HUES64 (cell line): ENCODE data around the gene MYBBP1A.

Experiments
- H3K27ac ChIP-seq: 2 replicates; pipeline ENCODE4 v1.7.0; 2013; ENCODE audit warnings: low read depth, low read length, inconsistent platforms
- H3K27me3 ChIP-seq: 2 replicates; pipeline ENCODE4 v1.6.1; 2013; ENCODE audit warnings: mild to moderate bottlenecking, low read length; ENCODE audit not compliant: insufficient read depth
- H3K36me3 ChIP-seq: 2 replicates; pipeline ENCODE4 v1.6.1; 2013; ENCODE audit warnings: mild to moderate bottlenecking, low read length; ENCODE audit not compliant: insufficient read depth
- H3K4me1 ChIP-seq: 2 replicates; pipeline ENCODE4 v1.6.1; 2013; ENCODE audit warnings: mild to moderate bottlenecking, low read length, moderate library complexity; ENCODE audit not compliant: insufficient read depth
- H3K4me3 ChIP-seq: 2 replicates; pipeline ENCODE4 v1.5.1; 2013; ENCODE audit warnings: mild to moderate bottlenecking, low read length, moderate library complexity
- H3K9ac ChIP-seq: 2 replicates; pipeline ENCODE4 v1.6.1; 2013; ENCODE audit warnings: mild to moderate bottlenecking, low read depth, low read length
- H3K9me3 ChIP-seq: 2 replicates; pipeline ENCODE4 v1.6.1; 2013; ENCODE audit warnings: low read depth, low read length; ENCODE audit not compliant: insufficient read depth
- WGBS: fragments of 150-250, 120-280 bp; methylation state at CpG from one replicate; pipeline ENCODE4 v1.1.7; 2013; ENCODE audit warnings: missing lambda C conversion rate; 5-methylcytosine and 5-hydroxymethylcytosine counted together

Gene MYBBP1A

GRCh38 chr17:4504188-4504587 lies 51.0 kb downstream of the MYBBP1A start:
- H3K4me1 ChIP-seq: no peaks in the 10 kb centered on the region
- H3K27ac ChIP-seq: no peak overlapping the region
- no peaks in the 10 kb centered on the region for H3K36me3 ChIP-seq
- H3K9me3 ChIP-seq: no peaks in the 10 kb centered on the region
- no peak overlapping the region for H3K4me3 ChIP-seq
- no peak overlapping the region for H3K9ac ChIP-seq
- H3K27me3 ChIP-seq: peaks cover 26% of the 10 kb centered on the region
- 83% methylated on average over 5 of the region's 5 CpGs for WGBS

- 96% methylated on average over 4 of the region's 4 CpGs for WGBS
- peaks cover 29% of the 10 kb centered on the region for H3K27me3 ChIP-seq
- H3K27ac ChIP-seq: no peak overlapping the region
- H3K9me3 ChIP-seq: no peaks in the 10 kb centered on the region
- H3K36me3 ChIP-seq: no peaks in the 10 kb centered on the region
- no peaks in the 10 kb centered on the region for H3K4me1 ChIP-seq
- H3K4me3 ChIP-seq: no peak overlapping the region
- no peak overlapping the region for H3K9ac ChIP-seq
Observed at GRCh38 chr17:4503283-4504025, 51.7 kb downstream of the MYBBP1A start.

- no peaks in the 10 kb centered on the region for H3K4me1 ChIP-seq
- no peak overlapping the region for H3K9ac ChIP-seq
- WGBS: 75% methylated on average over 18 of the region's 18 CpGs
- peaks cover 37% of the 10 kb centered on the region for H3K27me3 ChIP-seq
- H3K4me3 ChIP-seq: no peak overlapping the region
- no peak overlapping the region for H3K27ac ChIP-seq
- H3K9me3 ChIP-seq: no peaks in the 10 kb centered on the region
- no peaks in the 10 kb centered on the region for H3K36me3 ChIP-seq
Observed at GRCh38 chr17:4502466-4503154, 52.6 kb downstream of the MYBBP1A start.

GRCh38 chr17:4501295-4501949 lies 53.8 kb downstream of the MYBBP1A start:
- WGBS: 49% methylated on average over 3 of the region's 3 CpGs
- no peaks in the 10 kb centered on the region for H3K9me3 ChIP-seq
- H3K27ac ChIP-seq: no peak overlapping the region

GRCh38 chr17:4500191-4500571 lies 55.0 kb downstream of the MYBBP1A start:
- WGBS: 32% methylated on average over 6 of the region's 7 CpGs
- Histone ChIP-seq H3K27me3 (peaks cover 51% of the 10 kb centered on the region), H3K9ac (no peak overlapping the region), H3K9me3 (no peaks in the 10 kb centered on the region), H3K4me3 (peak overlapping the region; percentile 48), H3K36me3 (no peaks in the 10 kb centered on the region), H3K27ac (no peak overlapping the region), H3K4me1 (no peaks in the 10 kb centered on the region)

More at GRCh38 chr17:4501295-4501949, 53.8 kb downstream of the MYBBP1A start:
- Histone ChIP-seq H3K4me3 (no peak overlapping the region), H3K4me1 (no peaks in the 10 kb centered on the region), H3K36me3 (no peaks in the 10 kb centered on the region), H3K9ac (no peak overlapping the region), H3K27me3 (peaks cover 49% of the 10 kb centered on the region)

- no peaks in the 10 kb centered on the region for H3K9me3 ChIP-seq
- H3K9ac ChIP-seq: no peak overlapping the region
- no peak overlapping the region for H3K27ac ChIP-seq
- H3K4me3 ChIP-seq: peak overlapping the region; percentile 48
- H3K4me1 ChIP-seq: no peaks in the 10 kb centered on the region
- H3K27me3 ChIP-seq: peaks cover 51% of the 10 kb centered on the region
- 3% methylated on average over 53 of the region's 53 CpGs for WGBS
- no peaks in the 10 kb centered on the region for H3K36me3 ChIP-seq
Observed at GRCh38 chr17:4499431-4500190, 55.6 kb downstream of the MYBBP1A start.

- 2% methylated on average over 117 of the region's 117 CpGs for WGBS
Observed at GRCh38 chr17:4498461-4499397, 56.5 kb downstream of the MYBBP1A start, which contains the start of gene SPNS2. Gene SPNS2 (plus strand): TSS chr17:4498881. CDS start chr17:4499048, 167 bp downstream.

GRCh38 chr17:4497101-4497824 lies 57.9 kb downstream of the MYBBP1A start:
- Histone ChIP-seq H3K9ac (no peak overlapping the region), H3K36me3 (no peaks in the 10 kb centered on the region), H3K4me3 (no peak overlapping the region), H3K9me3 (no peaks in the 10 kb centered on the region), H3K27ac (no peak overlapping the region), H3K4me1 (no peaks in the 10 kb centered on the region), H3K27me3 (peaks cover 51% of the 10 kb centered on the region)
- 58% methylated on average over 22 of the region's 23 CpGs for WGBS

More at GRCh38 chr17:4498461-4499397, 56.5 kb downstream of the MYBBP1A start, which contains the start of gene SPNS2:
- Histone ChIP-seq H3K4me1 (no peaks in the 10 kb centered on the region), H3K9me3 (no peaks in the 10 kb centered on the region), H3K9ac (no peak within 1 kb of the TSS), H3K4me3 (peak within 1 kb of the TSS; percentile 48), H3K36me3 (no peaks in the 10 kb centered on the region), H3K27ac (no peak within 1 kb of the TSS), H3K27me3 (peaks cover 51% of the 10 kb centered on the region)

- Histone ChIP-seq H3K36me3 (no peaks in the 10 kb centered on the region), H3K27ac (no peak overlapping the region), H3K9ac (no peak overlapping the region), H3K27me3 (peaks cover 17% of the 10 kb centered on the region), H3K4me1 (no peaks in the 10 kb centered on the region), H3K9me3 (no peaks in the 10 kb centered on the region), H3K4me3 (no peak overlapping the region)
- WGBS: 58% methylated on average over 20 of the region's 20 CpGs
Observed at GRCh38 chr17:4492721-4493561, 62.2 kb downstream of the MYBBP1A start.
